OCI-LY1 (cell line): ENCODE results near the gene UMODL1.

ENCODE experiments used
- EZH2 ChIP-seq: fragments of 200-600 bp; sonication (generic), shearing (Covaris generic); IDR thresholded peaks from 2 replicates; pipeline ENCODE4 v1.8.0; 2017; ENCODE audit warnings: borderline replicate concordance, mixed run types, mild to moderate bottlenecking, antibody characterized with exemption, low read length, moderate library complexity, mixed read lengths
- TF ChIP-seq, protein P1 (sequence below): fragments of 200-600 bp; sonication (generic), shearing (Covaris generic); IDR thresholded peaks from 2 replicates; pipeline ENCODE4 v1.5.1; 2017; ENCODE audit warnings: mild to moderate bottlenecking, antibody characterized with exemption, low read length, moderate library complexity, mixed read lengths

DNA sequence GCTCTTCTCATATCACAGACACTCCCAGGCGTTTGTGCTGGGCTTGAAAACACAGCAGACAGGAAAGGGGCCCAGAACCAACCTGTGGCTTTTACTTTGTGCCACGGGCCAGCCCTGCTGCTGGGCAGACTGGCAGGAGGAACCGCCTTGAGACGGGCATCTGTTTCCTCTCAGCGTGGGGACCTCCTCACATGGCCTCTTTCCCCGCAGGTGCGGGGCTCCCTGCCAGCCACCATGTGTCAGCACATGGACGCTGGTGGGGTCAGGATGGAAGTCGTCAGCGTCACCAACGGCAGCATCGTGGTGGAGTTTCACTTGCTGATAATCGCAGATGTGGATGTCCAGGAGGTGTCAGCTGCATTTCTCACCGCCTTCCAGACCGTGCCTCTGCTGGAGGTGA, 47.8 kb downstream of the UMODL1 start:
- TF ChIP-seq, protein P1, sequence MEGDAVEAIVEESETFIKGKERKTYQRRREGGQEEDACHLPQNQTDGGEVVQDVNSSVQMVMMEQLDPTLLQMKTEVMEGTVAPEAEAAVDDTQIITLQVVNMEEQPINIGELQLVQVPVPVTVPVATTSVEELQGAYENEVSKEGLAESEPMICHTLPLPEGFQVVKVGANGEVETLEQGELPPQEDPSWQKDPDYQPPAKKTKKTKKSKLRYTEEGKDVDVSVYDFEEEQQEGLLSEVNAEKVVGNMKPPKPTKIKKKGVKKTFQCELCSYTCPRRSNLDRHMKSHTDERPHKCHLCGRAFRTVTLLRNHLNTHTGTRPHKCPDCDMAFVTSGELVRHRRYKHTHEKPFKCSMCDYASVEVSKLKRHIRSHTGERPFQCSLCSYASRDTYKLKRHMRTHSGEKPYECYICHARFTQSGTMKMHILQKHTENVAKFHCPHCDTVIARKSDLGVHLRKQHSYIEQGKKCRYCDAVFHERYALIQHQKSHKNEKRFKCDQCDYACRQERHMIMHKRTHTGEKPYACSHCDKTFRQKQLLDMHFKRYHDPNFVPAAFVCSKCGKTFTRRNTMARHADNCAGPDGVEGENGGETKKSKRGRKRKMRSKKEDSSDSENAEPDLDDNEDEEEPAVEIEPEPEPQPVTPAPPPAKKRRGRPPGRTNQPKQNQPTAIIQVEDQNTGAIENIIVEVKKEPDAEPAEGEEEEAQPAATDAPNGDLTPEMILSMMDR = no peak
- TF ChIP-seq EZH2 = no peak
